Measurements from ENCODE around the gene HOXA13.
A peak's percentile ranks its signal among the peaks of the same experiment; 100 is the strongest.

HOXA13 gene

GRCh38 chr7:27207348-27207985 lies 7.6 kb upstream of the HOXA13 start:
- peak; percentile 18 for DNase-seq (ENCODE audit: low spot score)

DNA sequence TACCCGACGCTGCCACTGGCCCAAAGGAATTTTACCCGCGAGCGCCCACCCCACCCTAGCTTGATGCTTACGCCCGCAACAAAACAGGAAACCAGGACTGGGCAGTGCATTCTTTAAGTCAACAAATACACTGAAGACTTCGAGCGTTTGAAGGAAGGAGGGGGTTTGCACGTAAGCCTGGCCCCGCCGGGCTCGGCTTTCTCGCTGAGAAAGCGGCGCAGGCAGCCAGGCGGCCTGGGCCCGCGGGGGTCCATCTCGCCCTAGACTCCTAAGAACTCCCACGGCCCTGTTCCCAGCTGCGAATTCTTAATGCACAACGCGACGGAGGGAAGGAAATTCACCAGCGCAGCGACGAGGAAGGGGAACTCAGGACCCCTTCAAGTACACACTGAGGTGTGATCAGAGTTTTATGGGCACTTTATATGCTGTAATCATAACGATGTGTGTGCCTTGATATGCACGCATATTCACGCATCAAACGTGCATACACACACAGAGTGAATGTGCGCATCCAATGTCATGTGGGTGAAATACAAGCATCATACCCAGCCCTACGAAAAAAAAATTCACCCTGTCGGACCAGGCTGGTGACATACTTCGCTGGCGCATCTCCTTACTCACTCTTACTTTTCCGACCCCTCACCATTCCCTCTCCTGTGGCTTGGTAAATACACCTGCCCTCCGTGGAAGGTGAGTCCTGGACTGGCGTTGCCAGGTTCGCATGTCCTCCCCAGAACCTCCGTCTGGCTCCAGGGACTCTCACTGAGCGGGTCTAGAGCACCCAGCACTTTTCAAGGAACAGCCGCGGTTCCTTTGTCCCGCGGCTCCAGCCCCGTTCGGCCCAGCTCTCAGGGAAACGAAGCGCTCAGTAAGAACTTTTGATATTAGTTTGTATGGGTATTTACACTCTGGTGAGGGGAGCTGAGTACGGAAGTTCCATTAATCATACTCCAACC lies 5.7 kb upstream of the HOXA13 start:
- peak; percentile 60 for DNase-seq (ENCODE audit: low spot score)

- peak; percentile 62 for DNase-seq (ENCODE audit: low spot score)
Observed at GRCh38 chr7:27204851-27205322, 5.0 kb upstream of the HOXA13 start.

DNA sequence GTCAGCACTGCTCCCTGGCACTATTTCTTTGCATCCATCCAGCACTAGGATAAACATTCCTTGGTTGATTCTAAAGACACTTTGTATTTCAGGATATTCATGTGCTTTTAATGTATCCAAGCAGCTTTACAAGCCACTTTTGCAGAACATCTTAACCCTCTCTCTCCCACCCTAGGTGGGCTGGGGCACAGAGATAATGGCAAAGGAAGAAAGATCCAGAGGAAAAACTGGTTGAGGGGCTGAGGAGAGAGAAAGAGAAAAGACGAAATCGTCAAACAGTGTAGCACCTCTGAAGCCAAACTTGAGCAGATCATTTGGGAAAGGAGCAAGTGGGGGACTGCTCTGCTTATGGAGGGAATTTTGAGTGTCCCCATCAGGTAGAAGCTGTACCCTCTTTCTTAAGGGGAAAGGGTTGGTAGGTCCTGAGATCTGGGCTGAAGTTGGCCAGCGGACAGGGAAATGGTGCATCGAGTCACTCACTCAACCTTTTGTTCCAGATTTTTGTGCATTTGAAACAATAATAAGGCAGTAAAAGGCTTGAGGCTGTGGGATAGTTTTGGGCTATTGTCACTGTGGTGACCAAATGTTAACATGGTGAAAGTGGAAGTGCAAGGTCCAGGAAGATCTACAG lies 4.2 kb upstream of the HOXA13 start:
- no peak for DNase-seq (ENCODE audit: low spot score)

DNA sequence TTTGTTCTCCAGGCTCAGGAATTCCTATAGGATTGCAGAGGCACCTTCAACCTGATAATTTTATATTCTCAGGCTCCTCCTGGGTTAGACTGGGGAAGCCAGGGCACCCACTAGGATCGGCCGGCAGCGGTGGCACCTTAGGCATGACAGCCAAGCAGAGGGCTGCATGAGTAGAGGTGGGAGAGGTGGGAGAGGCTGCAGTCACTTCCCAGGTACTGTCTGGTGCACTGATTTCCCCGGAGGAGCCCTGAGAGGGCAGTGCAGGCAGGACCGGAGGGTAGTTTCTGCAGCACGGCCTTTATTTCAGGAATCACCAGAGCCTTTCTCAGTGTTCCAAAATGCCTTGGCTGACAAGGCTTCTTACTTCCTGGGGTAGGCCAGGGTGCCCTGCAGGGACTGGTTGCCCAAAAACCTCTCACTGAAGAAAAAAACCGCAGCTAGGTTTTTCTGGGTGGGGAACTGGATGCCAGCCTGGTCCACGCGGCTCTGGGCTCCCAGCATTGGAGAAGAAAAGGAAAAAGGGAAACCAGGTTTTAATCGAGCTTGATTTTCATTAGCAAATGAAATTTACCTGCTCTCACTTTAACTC lies 3.6 kb upstream of the HOXA13 start:
- peak; percentile 35 for DNase-seq (ENCODE audit: low spot score)

DNA sequence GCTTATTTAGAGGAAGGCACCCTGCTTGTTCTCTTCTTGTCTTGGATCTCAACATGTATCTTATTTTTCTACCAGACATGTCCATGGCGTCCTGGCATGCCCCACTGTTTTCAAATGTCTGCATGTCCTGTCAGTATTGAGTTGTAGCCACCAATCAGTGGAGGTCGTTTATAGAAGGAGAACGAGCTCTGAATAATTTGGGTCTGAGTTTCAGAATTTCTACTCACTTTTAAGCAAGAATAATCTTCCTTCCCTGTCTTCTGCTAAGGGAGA lies 2.9 kb upstream of the HOXA13 start:
- peak; percentile 44 for DNase-seq (ENCODE audit: low spot score)

DNA sequence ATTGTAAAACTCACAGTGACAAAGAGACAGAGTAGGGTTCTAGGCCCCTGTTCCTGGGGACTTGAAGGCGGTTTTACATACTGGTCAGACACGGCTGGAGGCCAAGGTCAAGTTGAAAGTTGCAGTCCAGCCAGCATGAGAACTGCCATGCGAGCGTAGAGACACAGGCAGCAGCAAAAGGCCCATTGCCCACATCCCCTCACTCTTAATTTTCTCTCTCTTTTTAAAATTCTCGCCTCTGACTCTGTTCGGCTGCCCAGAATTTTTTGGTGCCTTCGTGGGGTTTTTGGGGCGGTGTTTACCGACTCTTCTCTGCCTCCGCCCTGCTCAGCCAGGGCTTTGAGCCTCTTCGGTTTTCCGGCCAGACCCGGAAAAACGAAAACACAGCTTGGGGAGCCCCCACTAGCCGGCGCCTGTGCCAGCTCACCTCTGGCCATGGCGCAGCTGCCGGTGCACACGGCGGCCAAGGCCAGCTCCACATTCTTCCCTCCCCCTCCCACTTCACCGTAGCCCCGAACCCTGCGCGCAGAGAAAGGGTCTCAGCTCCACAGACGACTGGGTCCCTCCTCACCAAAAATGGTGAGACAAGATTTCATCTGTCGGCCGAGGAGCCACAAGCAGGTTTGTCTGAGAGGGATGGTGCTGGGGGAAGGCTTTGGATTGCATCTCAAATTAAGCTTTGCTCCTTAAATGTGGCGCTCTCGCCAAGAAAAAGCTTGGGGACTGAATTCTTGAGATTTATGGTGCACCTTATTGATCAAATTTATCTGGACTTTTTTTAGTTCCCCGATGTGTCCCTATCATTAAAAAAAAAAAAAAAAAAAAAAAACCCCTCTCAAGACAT lies 2.3 kb upstream of the HOXA13 start:
- peak; percentile 42 for DNase-seq (ENCODE audit: low spot score)

GRCh38 chr7:27201580-27202017 lies 1.7 kb upstream of the HOXA13 start:
- DNase-seq (ENCODE audit: low spot score) = no peak

- DNase-seq (ENCODE audit: low spot score) = peak; percentile 49
Observed at GRCh38 chr7:27200761-27201579, 1.1 kb upstream of the HOXA13 start.

GRCh38 chr7:27198871-27199801 lies 755 bp downstream of the HOXA13 start:
- DNase-seq (ENCODE audit: low spot score) = peak; percentile 30

GRCh38 chr7:27198138-27198841 lies 1.6 kb downstream of the HOXA13 start:
- DNase-seq (ENCODE audit: low spot score) = peak; percentile 39

GRCh38 chr7:27197137-27198042 lies 2.5 kb downstream of the HOXA13 start:
- DNase-seq (ENCODE audit: low spot score) = peak; percentile 47

GRCh38 chr7:27196287-27196767 lies 3.6 kb downstream of the HOXA13 start:
- DNase-seq (ENCODE audit: low spot score) = peak; percentile 94

DNA sequence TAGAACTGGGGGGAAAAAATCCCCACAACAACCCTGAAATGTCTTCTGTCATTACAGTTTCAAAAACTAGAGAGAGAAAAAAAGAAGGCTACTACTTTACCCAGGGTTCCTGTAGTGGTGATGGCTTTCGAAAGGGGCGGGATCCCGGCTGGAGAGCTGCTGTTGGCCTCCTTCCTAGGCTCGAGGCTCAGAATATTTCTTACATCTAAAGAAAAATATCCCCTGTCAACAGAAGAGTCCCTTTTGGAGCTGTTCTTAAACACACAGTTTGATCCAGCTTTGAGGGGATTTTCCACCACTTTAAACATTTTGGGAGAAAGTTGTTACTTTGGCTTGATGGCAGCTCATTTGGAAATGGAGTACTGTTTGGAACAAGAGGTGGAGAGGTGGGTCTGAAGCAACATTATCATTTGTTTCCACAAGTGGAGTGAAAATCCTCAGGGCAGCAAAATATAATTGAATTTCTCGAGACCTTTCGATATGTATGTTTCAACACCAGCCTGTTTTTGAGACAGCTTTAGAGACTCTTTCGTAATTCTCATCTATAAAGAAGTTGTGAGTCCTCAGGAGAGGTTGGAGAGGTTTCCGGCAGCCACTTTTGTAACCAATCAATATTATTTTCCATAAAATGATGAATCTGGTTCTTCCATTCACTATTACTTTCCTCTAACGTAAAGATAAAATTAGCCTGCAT lies 5.1 kb downstream of the HOXA13 start:
- peak; percentile 34 for DNase-seq (ENCODE audit: low spot score)

DNA sequence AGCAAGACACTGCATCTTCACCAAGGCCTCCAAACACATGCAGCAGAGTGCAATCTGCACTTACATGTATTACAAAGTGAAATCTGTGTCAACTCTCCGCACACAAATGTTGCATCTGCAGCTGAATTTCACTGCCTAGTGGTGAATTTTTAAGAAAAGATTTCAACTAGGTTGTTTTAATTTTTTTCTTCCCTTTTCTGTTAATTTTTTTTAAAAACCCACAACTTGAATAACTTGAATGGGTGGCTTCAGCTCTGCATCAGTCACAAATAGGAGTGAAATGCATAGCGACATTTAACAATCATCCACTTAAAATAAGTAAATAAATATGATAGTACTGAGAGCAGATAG lies 5.9 kb downstream of the HOXA13 start:
- no peak for DNase-seq (ENCODE audit: low spot score)

DNA sequence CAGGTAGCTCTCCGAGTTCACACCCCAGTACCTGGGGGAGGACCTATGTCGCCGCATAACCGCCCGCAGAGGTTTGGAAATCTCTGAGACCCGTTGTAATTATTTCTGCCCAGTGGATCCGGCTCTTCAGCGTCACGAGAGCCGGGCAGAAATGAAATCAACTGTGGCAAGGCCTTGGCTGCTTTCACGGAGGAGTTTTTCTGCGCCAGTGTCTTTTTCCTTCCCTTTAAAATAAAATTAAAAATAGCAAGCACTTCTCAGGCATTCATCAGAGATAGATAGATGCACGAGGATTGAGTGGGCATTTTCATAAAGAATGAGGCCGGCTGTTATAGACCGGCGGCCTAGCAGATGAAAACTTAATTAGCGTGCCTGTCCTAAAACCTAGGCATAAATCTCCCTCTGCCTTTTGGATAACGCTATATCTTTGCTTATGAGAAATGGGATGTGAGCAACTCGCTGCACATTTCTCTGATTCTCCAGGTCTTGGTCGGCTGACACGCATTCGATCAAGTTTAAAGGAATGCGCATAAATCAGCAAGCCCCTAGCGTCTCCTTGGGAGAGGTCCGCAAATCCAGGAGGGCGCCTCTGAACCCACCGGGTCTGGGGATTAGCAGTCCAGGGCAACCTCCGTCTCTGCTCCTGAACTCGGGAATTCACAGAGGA lies 6.4 kb downstream of the HOXA13 start:
- no peak for DNase-seq (ENCODE audit: low spot score)

Measured in LoVo (cell line).